ENCODE data around the gene SELENOT. TPM values are rescaled to one million over a fixed set of nuclear protein-coding genes. Genes with fewer than 3 reads are reported as not detected.

SELENOT gene
- total and polyA plus RNA-seq, 4 experiments from 2014 or later: 71.8 to 408 (median 191) TPM

DNA sequence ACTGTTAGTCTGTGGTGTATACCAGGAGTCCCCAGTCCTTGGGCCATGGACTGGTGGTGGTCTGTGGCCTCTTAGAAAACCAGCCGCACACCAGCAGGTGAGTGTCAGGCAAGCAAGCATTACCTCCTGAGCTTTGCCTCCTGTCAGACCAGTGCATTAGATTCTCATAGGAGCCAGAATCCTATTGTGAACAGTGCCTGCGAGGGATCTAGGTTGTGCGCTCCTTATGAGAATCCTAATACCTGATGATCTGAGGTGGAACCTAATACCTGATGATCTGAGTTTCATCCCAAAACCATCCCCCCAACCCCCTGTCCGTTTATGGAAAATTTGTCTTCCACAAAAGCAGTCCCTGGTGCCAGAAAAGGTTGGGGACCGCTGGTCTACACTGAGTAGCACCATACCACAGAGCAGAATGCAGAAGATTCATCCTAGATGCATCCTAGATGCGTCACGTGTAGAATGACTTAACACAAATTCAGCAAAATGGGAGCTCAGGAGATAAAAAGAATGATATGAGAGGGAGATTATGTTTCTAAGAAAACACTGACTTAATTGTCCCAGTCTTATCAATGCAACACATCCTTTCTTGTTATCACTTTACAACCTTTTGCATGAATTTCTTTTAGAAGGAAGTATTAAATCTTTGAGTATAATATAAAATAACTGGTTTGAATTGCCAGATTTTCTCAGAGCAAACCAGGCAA is 28.5 kb downstream of the SELENOT start:
- H3K27ac Mint-ChIP-seq: peak overlapping the region in 3 of 7 donors; percentile 47 to 74 (median 49)
- peaks cover 21 to 34% (median 26%) of the 10 kb centered on the region in 4 donors for H3K4me1 Mint-ChIP-seq
- H3K27me3 Mint-ChIP-seq: no peaks in the 10 kb centered on the region
- DNase-seq: no peak
- Histone ChIP-seq H3K36me3 (ENCODE audit: insufficient read depth, low read length) (peaks cover 7% of the 10 kb centered on the region), H3K9me3 (ENCODE audit: control insufficient read depth in 1 of 2, low read length in 2 of 2) (no peaks in the 10 kb centered on the region), H3K27me3 (ENCODE audit: insufficient read depth, low read length) (no peaks in the 10 kb centered on the region), H3K27ac (ENCODE audit: low read depth, low read length) (no peak overlapping the region), H3K4me1 (ENCODE audit: insufficient read depth, low read length) (peaks cover 17% of the 10 kb centered on the region), H3K4me3 (ENCODE audit: low read length in 2 of 2) (no peak overlapping the region)
- intact Hi-C loops (cut with micrococcal nuclease): loop anchor here (10.0 kb wide), 1 partner anchor 73 kb away; the partner anchor contains the start of gene ERICH6
- CTCF ChIA-PET (ENCODE audit: partially characterized antibody): no interaction called here
- H3K4me3 Mint-ChIP-seq: no peak overlapping the region
- POLR2A ChIA-PET (ENCODE audit: partially characterized antibody): no interaction called here
- peaks cover 0 to 2% (median 0%) of the 10 kb centered on the region in 8 donors for H3K9me3 Mint-ChIP-seq
- peaks cover 18 to 31% of the 10 kb centered on the region in 2 donors for H3K36me3 Mint-ChIP-seq

DNA sequence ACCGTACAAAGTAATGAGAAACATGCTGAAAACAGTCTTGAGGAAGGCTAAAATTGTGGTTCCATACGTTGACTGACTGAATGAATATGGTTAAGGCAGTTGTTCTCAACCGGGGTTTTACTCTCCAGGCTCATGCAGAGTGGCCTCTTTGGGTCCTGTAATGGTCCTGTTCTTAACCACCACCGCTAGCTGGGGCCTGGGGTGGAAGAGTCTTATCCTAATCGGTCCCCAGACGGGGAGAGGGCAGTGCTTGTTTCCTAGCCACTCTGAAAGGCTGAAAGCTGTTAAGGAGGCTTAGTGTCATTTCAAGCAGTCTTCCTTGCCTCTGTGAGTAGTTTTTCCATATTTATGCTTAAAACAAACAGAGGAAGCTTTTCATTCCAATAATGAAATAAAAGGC is 32.0 kb downstream of the SELENOT start:
- peaks cover 22 to 41% (median 28%) of the 10 kb centered on the region in 4 donors for H3K4me1 Mint-ChIP-seq
- peaks cover 17% of the 10 kb centered on the region for H3K4me1 ChIP-seq (ENCODE audit: insufficient read depth, low read length)
- H3K27me3 ChIP-seq (ENCODE audit: insufficient read depth, low read length): no peaks in the 10 kb centered on the region
- intact Hi-C loops (cut with micrococcal nuclease): loop anchor here (5.0 to 10.0 kb wide), 2 partner anchors 33 to 70 kb away; partner anchors contain the start of genes ERICH6 and SELENOT
- peaks cover 0 to 2% (median 0%) of the 10 kb centered on the region in 8 donors for H3K9me3 Mint-ChIP-seq
- ChIA-PET CTCF (ENCODE audit: partially characterized antibody) (interaction anchor here (0.7 to 1.2 kb wide), 2 partner anchors 29 to 69 kb away, joined by 3 to 4 read pairs; partner anchors contain the start of gene ERICH6), POLR2A (ENCODE audit: partially characterized antibody) (interaction anchor here (0.7 to 1.9 kb wide), 10 partner anchors 8 to 226 kb away, joined by 3 to 17 read pairs (median 3); partner anchors contain the start of genes EIF2A, ERICH6, SELENOT and SERP1)
- no peaks in the 10 kb centered on the region for H3K9me3 ChIP-seq (ENCODE audit: control insufficient read depth in 1 of 2, low read length in 2 of 2)
- H3K27me3 Mint-ChIP-seq: no peaks in the 10 kb centered on the region
- peak overlapping the region in 7 of 8 donors; percentile 26 to 79 (median 63) for H3K4me3 Mint-ChIP-seq
- peaks cover 7% of the 10 kb centered on the region for H3K36me3 ChIP-seq (ENCODE audit: insufficient read depth, low read length)
- peak overlapping the region; percentile 42 to 85 (median 75) for H3K27ac Mint-ChIP-seq
- H3K4me3 ChIP-seq (ENCODE audit: low read length in 2 of 2): no peak overlapping the region
- no peak overlapping the region for H3K27ac ChIP-seq (ENCODE audit: low read depth, low read length)
- peaks cover 7 to 8% of the 10 kb centered on the region in 2 donors for H3K36me3 Mint-ChIP-seq
- DNase-seq: no peak

DNA sequence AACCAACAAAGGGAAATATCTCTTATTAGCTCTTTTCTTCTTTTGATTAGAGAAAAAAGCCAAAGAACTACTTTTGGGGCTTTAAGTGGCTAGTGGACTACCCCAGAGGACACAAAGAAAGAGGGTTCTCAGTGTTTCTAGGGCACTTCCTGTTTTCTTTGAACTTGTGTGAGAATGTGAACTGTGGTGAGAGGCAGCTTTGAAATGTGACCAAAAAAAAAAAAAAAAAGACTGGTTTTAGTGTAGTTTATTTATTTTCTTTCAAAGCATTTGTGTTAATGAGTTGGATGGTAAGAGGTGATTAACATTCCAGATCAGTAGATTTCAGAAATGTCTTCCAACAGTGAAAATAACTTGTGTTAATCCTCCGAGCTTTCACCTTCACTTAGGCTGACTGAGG is 32.4 kb downstream of the SELENOT start:
- DNase-seq: peak in 4 of 5 donors; percentile 39 to 51 (median 45)
- ChIA-PET POLR2A (ENCODE audit: partially characterized antibody) (interaction anchor here (0.7 to 1.9 kb wide), 10 partner anchors 9 to 227 kb away, joined by 3 to 17 read pairs (median 3); partner anchors contain the start of genes EIF2A, ERICH6, SELENOT and SERP1), CTCF (ENCODE audit: partially characterized antibody) (interaction anchor here (0.7 to 1.2 kb wide), 3 partner anchors 29 to 77 kb away, joined by 3 to 4 read pairs (median 3); partner anchors contain the start of gene ERICH6)
- intact Hi-C loops (cut with micrococcal nuclease): loop anchor here (5.0 to 10.0 kb wide), 2 partner anchors 33 to 69 kb away; partner anchors contain the start of genes ERICH6 and SELENOT
- peaks cover 5% of the 10 kb centered on the region in 2 donors for H3K36me3 Mint-ChIP-seq
- peaks cover 21 to 41% (median 28%) of the 10 kb centered on the region in 4 donors for H3K4me1 Mint-ChIP-seq
- H3K27me3 ChIP-seq (ENCODE audit: insufficient read depth, low read length): no peaks in the 10 kb centered on the region
- H3K27me3 Mint-ChIP-seq: no peaks in the 10 kb centered on the region
- H3K9me3 Mint-ChIP-seq: peaks cover 0 to 2% (median 0%) of the 10 kb centered on the region in 8 donors
- H3K4me1 ChIP-seq (ENCODE audit: insufficient read depth, low read length): peaks cover 17% of the 10 kb centered on the region
- no peak overlapping the region for H3K27ac ChIP-seq (ENCODE audit: low read depth, low read length)
- peak overlapping the region; percentile 42 to 85 (median 77) for H3K27ac Mint-ChIP-seq
- H3K36me3 ChIP-seq (ENCODE audit: insufficient read depth, low read length): peaks cover 3% of the 10 kb centered on the region
- H3K4me3 ChIP-seq (ENCODE audit: low read length in 2 of 2): no peak overlapping the region
- H3K9me3 ChIP-seq (ENCODE audit: control insufficient read depth in 1 of 2, low read length in 2 of 2): no peaks in the 10 kb centered on the region
- peak overlapping the region; percentile 26 to 79 (median 62) for H3K4me3 Mint-ChIP-seq

- Mint-ChIP-seq H3K4me3 (peak overlapping the region in 7 of 8 donors; percentile 26 to 79 (median 63)), H3K4me1 (peaks cover 20 to 41% (median 28%) of the 10 kb centered on the region in 4 donors), H3K27me3 (no peaks in the 10 kb centered on the region), H3K9me3 (peaks cover 0 to 2% (median 0%) of the 10 kb centered on the region in 8 donors), H3K27ac (peak overlapping the region in 6 of 7 donors; percentile 42 to 85 (median 78)), H3K36me3 (peaks cover 3 to 4% of the 10 kb centered on the region in 2 donors)
- POLR2A ChIA-PET (ENCODE audit: partially characterized antibody): interaction anchor here (1.5 to 1.9 kb wide), 3 partner anchors 34 to 90 kb away, joined by 6 to 17 read pairs (median 12); partner anchors contain the start of genes EIF2A, ERICH6, SELENOT and SERP1
- no peak for DNase-seq
- no peaks in the 10 kb centered on the region for H3K9me3 ChIP-seq (ENCODE audit: control insufficient read depth in 1 of 2, low read length in 2 of 2)
- peaks cover 17% of the 10 kb centered on the region for H3K4me1 ChIP-seq (ENCODE audit: insufficient read depth, low read length)
- no peaks in the 10 kb centered on the region for H3K27me3 ChIP-seq (ENCODE audit: insufficient read depth, low read length)
- H3K4me3 ChIP-seq (ENCODE audit: low read length in 2 of 2): no peak overlapping the region
- H3K27ac ChIP-seq (ENCODE audit: low read depth, low read length): no peak overlapping the region
- intact Hi-C loops (cut with micrococcal nuclease): loop anchor here (5.0 to 10.0 kb wide), 2 partner anchors 34 to 69 kb away; partner anchors contain the start of genes ERICH6 and SELENOT
- H3K36me3 ChIP-seq (ENCODE audit: insufficient read depth, low read length): no peaks in the 10 kb centered on the region
- CTCF ChIA-PET (ENCODE audit: partially characterized antibody): interaction anchor here (1.0 kb wide), 1 partner anchor 76 kb away, joined by 3 read pairs; no protein-coding TSS in a partner anchor
Observed at GRCh38 chr3:150636258-150636657, 33.1 kb downstream of the SELENOT start.

DNA sequence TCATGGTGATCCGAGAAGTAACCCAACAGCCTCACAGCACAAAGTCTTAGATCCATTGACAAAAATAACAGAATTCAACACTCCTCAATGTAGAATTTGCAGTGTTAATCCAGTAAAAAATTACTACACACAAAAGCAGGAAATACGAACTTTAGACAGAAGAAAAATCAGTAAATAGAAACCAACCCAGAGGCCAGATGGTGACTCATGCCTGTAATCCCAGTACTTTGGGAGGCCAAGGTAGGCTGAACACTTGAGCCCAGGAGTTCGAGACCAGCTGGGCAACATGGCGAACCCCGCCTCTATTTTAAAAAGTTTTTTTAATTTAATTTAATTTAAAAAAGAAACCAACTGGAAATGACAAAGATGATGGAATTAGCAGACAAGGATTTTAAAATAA is 36.1 kb downstream of the SELENOT start:
- no peak overlapping the region for H3K4me3 ChIP-seq (ENCODE audit: low read length in 2 of 2)
- H3K36me3 ChIP-seq (ENCODE audit: insufficient read depth, low read length): no peaks in the 10 kb centered on the region
- Mint-ChIP-seq H3K27ac (no peak overlapping the region), H3K4me1 (peaks cover 17 to 30% (median 24%) of the 10 kb centered on the region in 4 donors), H3K27me3 (peaks cover 0 to 2% of the 10 kb centered on the region in 2 donors), H3K9me3 (peaks cover 0 to 3% (median 0%) of the 10 kb centered on the region in 8 donors), H3K36me3 (peaks cover 0 to under 1% of the 10 kb centered on the region in 2 donors), H3K4me3 (peak overlapping the region in 1 of 8 donors; percentile 25)
- no peaks in the 10 kb centered on the region for H3K9me3 ChIP-seq (ENCODE audit: control insufficient read depth in 1 of 2, low read length in 2 of 2)
- no peak for DNase-seq
- no peaks in the 10 kb centered on the region for H3K27me3 ChIP-seq (ENCODE audit: insufficient read depth, low read length)
- H3K4me1 ChIP-seq (ENCODE audit: insufficient read depth, low read length): peaks cover 17% of the 10 kb centered on the region
- ChIA-PET CTCF (ENCODE audit: partially characterized antibody) (no interaction called here), POLR2A (ENCODE audit: partially characterized antibody) (no interaction called here)
- H3K27ac ChIP-seq (ENCODE audit: low read depth, low read length): no peak overlapping the region
- intact Hi-C loops (cut with micrococcal nuclease): loop anchor here (5.0 to 10.0 kb wide), 2 partner anchors 37 to 66 kb away; partner anchors contain the start of genes ERICH6 and SELENOT

DNA sequence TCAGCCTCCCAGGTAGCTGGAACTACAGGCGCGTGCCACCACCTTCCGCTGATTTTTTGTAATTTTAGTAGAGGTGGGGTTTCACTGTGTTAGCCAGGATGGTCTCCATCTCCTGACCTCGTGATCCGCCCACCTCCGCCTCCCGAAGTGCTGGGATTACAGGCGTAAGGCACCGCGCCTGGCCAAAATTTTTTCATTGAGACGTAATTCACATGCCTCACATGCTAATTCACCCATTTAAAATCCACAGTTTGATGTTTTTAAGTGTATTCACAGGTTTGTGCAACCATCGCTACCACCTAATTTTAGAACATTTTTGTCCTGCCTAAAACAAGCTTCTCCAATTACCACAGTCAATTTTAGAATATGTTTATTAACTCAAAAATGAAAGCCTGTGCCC is 37.1 kb downstream of the SELENOT start:
- Histone ChIP-seq H3K9me3 (ENCODE audit: control insufficient read depth in 1 of 2, low read length in 2 of 2) (no peaks in the 10 kb centered on the region), H3K27ac (ENCODE audit: low read depth, low read length) (no peak overlapping the region), H3K4me3 (ENCODE audit: low read length in 2 of 2) (no peak overlapping the region), H3K27me3 (ENCODE audit: insufficient read depth, low read length) (no peaks in the 10 kb centered on the region), H3K36me3 (ENCODE audit: insufficient read depth, low read length) (no peaks in the 10 kb centered on the region), H3K4me1 (ENCODE audit: insufficient read depth, low read length) (peaks cover 12% of the 10 kb centered on the region)
- Mint-ChIP-seq H3K4me3 (no peak overlapping the region), H3K27me3 (peaks cover 0 to 2% of the 10 kb centered on the region in 2 donors), H3K27ac (no peak overlapping the region), H3K36me3 (no peaks in the 10 kb centered on the region), H3K4me1 (peaks cover 13 to 20% (median 16%) of the 10 kb centered on the region in 4 donors), H3K9me3 (peaks cover 0 to 3% (median 0%) of the 10 kb centered on the region in 8 donors)
- POLR2A ChIA-PET (ENCODE audit: partially characterized antibody): no interaction called here
- intact Hi-C loops (cut with micrococcal nuclease): no loop called here
- CTCF ChIA-PET (ENCODE audit: partially characterized antibody): no interaction called here
- DNase-seq: no peak

GRCh38 chr3:150653110-150653561 is 50.0 kb downstream of the SELENOT start:
- CTCF ChIA-PET (ENCODE audit: partially characterized antibody): no interaction called here
- POLR2A ChIA-PET (ENCODE audit: partially characterized antibody): no interaction called here
- H3K27ac Mint-ChIP-seq: no peak overlapping the region

More at GRCh38 chr3:150653110-150653561, 50.0 kb downstream of the SELENOT start:
- no peak for DNase-seq
- Histone ChIP-seq H3K27ac (ENCODE audit: low read depth, low read length) (no peak overlapping the region), H3K36me3 (ENCODE audit: insufficient read depth, low read length) (no peaks in the 10 kb centered on the region), H3K4me1 (ENCODE audit: insufficient read depth, low read length) (no peaks in the 10 kb centered on the region), H3K4me3 (ENCODE audit: low read length in 2 of 2) (no peak overlapping the region), H3K9me3 (ENCODE audit: control insufficient read depth in 1 of 2, low read length in 2 of 2) (no peaks in the 10 kb centered on the region), H3K27me3 (ENCODE audit: insufficient read depth, low read length) (no peaks in the 10 kb centered on the region)
- no peaks in the 10 kb centered on the region for H3K36me3 Mint-ChIP-seq
- no peak overlapping the region for H3K4me3 Mint-ChIP-seq
- no peaks in the 10 kb centered on the region for H3K27me3 Mint-ChIP-seq
- H3K4me1 Mint-ChIP-seq: no peaks in the 10 kb centered on the region
- intact Hi-C loops (cut with micrococcal nuclease): no loop called here
- no peaks in the 10 kb centered on the region for H3K9me3 Mint-ChIP-seq

All from CD4-positive, alpha-beta memory T cell (primary cell).